WTC11 (cell line): ENCODE measurements around the gene LAMTOR4.

Experiments used
- CREB1 ChIP-seq: sonication (generic); formaldehyde crosslinking; IDR thresholded peaks from 2 replicates; pipeline ENCODE4 v1.8.0; 2023; ENCODE audit warnings: mild to moderate bottlenecking, missing genetic modification reagents
- E2F1 ChIP-seq: sonication (generic); formaldehyde crosslinking; IDR thresholded peaks from 2 replicates; pipeline ENCODE4 v1.8.0; 2022; ENCODE audit warnings: mild to moderate bottlenecking, missing genetic modification reagents
- E2F4 ChIP-seq: sonication (generic); formaldehyde crosslinking; IDR thresholded peaks from 2 replicates; pipeline ENCODE4 v1.8.1; 2022; ENCODE audit warnings: low read depth, mild to moderate bottlenecking, moderate library complexity, missing genetic modification reagents, borderline replicate concordance
- FOXK1 ChIP-seq: sonication (generic); formaldehyde crosslinking; IDR thresholded peaks from 2 replicates; pipeline ENCODE4 v1.8.0; 2022; ENCODE audit warnings: mild to moderate bottlenecking, moderate library complexity, missing genetic modification reagents
- MAX ChIP-seq: sonication (generic); formaldehyde crosslinking; IDR thresholded peaks from 2 replicates; pipeline ENCODE4 v1.8.0; 2022; ENCODE audit warnings: mild to moderate bottlenecking, missing genetic modification reagents
- TEAD4 ChIP-seq: sonication (generic); formaldehyde crosslinking; IDR thresholded peaks from 2 replicates; pipeline ENCODE4 v1.8.0; 2022; ENCODE audit warnings: mild to moderate bottlenecking, missing genetic modification reagents
- TF ChIP-seq, protein P1 (sequence below): fragments of 200-600 bp; IDR thresholded peaks from 2 replicates; pipeline ENCODE4 v1.8.0; 2022; ENCODE audit warnings: antibody characterized with exemption
- TF ChIP-seq, protein P2 (sequence below): sonication (generic); formaldehyde crosslinking; IDR thresholded peaks from 2 replicates; pipeline ENCODE4 v1.8.1; 2023; ENCODE audit warnings: mild to moderate bottlenecking, missing genetic modification reagents, borderline replicate concordance

- TF ChIP-seq E2F4 (CRISPR knock-in tag), result no peak
- no peak for TF ChIP-seq MAX (CRISPR knock-in tag)
- TF ChIP-seq, protein P1, sequence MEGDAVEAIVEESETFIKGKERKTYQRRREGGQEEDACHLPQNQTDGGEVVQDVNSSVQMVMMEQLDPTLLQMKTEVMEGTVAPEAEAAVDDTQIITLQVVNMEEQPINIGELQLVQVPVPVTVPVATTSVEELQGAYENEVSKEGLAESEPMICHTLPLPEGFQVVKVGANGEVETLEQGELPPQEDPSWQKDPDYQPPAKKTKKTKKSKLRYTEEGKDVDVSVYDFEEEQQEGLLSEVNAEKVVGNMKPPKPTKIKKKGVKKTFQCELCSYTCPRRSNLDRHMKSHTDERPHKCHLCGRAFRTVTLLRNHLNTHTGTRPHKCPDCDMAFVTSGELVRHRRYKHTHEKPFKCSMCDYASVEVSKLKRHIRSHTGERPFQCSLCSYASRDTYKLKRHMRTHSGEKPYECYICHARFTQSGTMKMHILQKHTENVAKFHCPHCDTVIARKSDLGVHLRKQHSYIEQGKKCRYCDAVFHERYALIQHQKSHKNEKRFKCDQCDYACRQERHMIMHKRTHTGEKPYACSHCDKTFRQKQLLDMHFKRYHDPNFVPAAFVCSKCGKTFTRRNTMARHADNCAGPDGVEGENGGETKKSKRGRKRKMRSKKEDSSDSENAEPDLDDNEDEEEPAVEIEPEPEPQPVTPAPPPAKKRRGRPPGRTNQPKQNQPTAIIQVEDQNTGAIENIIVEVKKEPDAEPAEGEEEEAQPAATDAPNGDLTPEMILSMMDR, result no peak
- no peak for TF ChIP-seq TEAD4
- TF ChIP-seq FOXK1 (CRISPR knock-in tag), result no peak
- TF ChIP-seq E2F1 (CRISPR knock-in tag), result no peak
- TF ChIP-seq CREB1 (CRISPR knock-in tag), result no peak
- TF ChIP-seq, protein P2, sequence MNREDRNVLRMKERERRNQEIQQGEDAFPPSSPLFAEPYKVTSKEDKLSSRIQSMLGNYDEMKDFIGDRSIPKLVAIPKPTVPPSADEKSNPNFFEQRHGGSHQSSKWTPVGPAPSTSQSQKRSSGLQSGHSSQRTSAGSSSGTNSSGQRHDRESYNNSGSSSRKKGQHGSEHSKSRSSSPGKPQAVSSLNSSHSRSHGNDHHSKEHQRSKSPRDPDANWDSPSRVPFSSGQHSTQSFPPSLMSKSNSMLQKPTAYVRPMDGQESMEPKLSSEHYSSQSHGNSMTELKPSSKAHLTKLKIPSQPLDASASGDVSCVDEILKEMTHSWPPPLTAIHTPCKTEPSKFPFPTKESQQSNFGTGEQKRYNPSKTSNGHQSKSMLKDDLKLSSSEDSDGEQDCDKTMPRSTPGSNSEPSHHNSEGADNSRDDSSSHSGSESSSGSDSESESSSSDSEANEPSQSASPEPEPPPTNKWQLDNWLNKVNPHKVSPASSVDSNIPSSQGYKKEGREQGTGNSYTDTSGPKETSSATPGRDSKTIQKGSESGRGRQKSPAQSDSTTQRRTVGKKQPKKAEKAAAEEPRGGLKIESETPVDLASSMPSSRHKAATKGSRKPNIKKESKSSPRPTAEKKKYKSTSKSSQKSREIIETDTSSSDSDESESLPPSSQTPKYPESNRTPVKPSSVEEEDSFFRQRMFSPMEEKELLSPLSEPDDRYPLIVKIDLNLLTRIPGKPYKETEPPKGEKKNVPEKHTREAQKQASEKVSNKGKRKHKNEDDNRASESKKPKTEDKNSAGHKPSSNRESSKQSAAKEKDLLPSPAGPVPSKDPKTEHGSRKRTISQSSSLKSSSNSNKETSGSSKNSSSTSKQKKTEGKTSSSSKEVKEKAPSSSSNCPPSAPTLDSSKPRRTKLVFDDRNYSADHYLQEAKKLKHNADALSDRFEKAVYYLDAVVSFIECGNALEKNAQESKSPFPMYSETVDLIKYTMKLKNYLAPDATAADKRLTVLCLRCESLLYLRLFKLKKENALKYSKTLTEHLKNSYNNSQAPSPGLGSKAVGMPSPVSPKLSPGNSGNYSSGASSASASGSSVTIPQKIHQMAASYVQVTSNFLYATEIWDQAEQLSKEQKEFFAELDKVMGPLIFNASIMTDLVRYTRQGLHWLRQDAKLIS (CRISPR knock-in tag), result no peak
Observed at GRCh38 chr7:100160067-100160466, 11.3 kb downstream of the LAMTOR4 start.
